K562 (cell line): ENCODE measurements around the gene DDR1. TPM values are rescaled to one million over a fixed set of nuclear protein-coding genes. Genes with fewer than 3 reads are reported as not detected.

Experiments
- ADNP ChIP-seq: fragments of 200-800 bp; sonication (Bioruptor generic); IDR thresholded peaks from 2 replicates; pipeline ENCODE4 v1.6.1; 2016; ENCODE audit warnings: missing genetic modification characterization, missing compliant biosample characterization
- BHLHE40 ChIP-seq: IDR thresholded peaks from 2 replicates; pipeline ENCODE4 v1.6.1; 2011; ENCODE audit warnings: low read length, improper control_type of control experiment
- CBFA2T3 ChIP-seq: fragments of 450-650 bp; IDR thresholded peaks from 2 replicates; pipeline ENCODE4 v1.6.1; 2017
- CREB5 ChIP-seq: fragments of 250-450 bp; sonication (Bioruptor Pico); IDR thresholded peaks from 2 replicates; pipeline ENCODE4 v1.5.0; 2020; ENCODE audit warnings: mild to moderate bottlenecking
- HES1 ChIP-seq: fragments of 450-650 bp; IDR thresholded peaks from 2 replicates; pipeline ENCODE4 v1.6.1; 2016; ENCODE audit warnings: low read depth, mild to moderate bottlenecking, moderate library complexity
- KLF13 ChIP-seq: fragments of 450-650 bp; IDR thresholded peaks from 2 replicates; pipeline ENCODE4 v1.6.1; 2016; ENCODE audit warnings: missing genetic modification characterization, low read depth, mild to moderate bottlenecking, missing compliant biosample characterization, moderate library complexity, borderline replicate concordance
- MCM2 ChIP-seq: fragments of 450-650 bp; IDR thresholded peaks from 2 replicates; pipeline ENCODE4 v1.6.1; 2017; ENCODE audit warnings: low read depth, mild to moderate bottlenecking
- POLR2AphosphoS5 ChIP-seq: IDR thresholded peaks from 2 replicates; pipeline ENCODE4 v1.6.1; 2011; ENCODE audit warnings: mild to moderate bottlenecking, low read depth, low read length, moderate library complexity; ENCODE audit not compliant: control insufficient read depth, insufficient read depth
- RFX7 ChIP-seq: fragments of 250-450 bp; sonication (Bioruptor Pico); IDR thresholded peaks from 2 replicates; pipeline ENCODE4 v1.5.1; 2021; ENCODE audit warnings: mild to moderate bottlenecking
- SMARCA5 ChIP-seq: fragments of 450-650 bp; IDR thresholded peaks from 2 replicates; pipeline ENCODE4 v1.6.1; 2016
- SMC3 ChIP-seq: conservative IDR thresholded peaks from 2 replicates; pipeline ENCODE4 v1.6.1; 2011; ENCODE audit warnings: low read depth, low read length, improper control_type of control experiment; ENCODE audit not compliant: insufficient read depth
- TBL1XR1 ChIP-seq, 2 experiments: IDR thresholded peaks; 2 replicates each; pipeline ENCODE4 v1.6.1; 2012; ENCODE audit warnings: improper control_type of control experiment in 2 of 2, low read length in 2 of 2, mild to moderate bottlenecking in 1 of 2
- ZBTB40 ChIP-seq, 2 experiments: fragments of 450-650 bp in 1 of 2; sonication (generic) in 1 of 2; formaldehyde crosslinking in 1 of 2; IDR thresholded peaks; 2 replicates each; pipeline versions ENCODE4 v1.7.1 to v1.9.0; 2016 to 2022; ENCODE audit warnings: inconsistent platforms in 1 of 2, mild to moderate bottlenecking in 1 of 2, missing genetic modification reagents in 1 of 2
- ZNF431 ChIP-seq: sonication (generic); formaldehyde crosslinking; IDR thresholded peaks from 2 replicates; pipeline ENCODE4 v1.8.0; 2022; ENCODE audit warnings: mild to moderate bottlenecking, missing genetic modification reagents
- ZNF511 ChIP-seq: sonication (generic); formaldehyde crosslinking; IDR thresholded peaks from 2 replicates; pipeline ENCODE4 v1.8.0; 2022; ENCODE audit warnings: mild to moderate bottlenecking, missing genetic modification reagents
- ZNF76 ChIP-seq: fragments of 250-450 bp; sonication (Bioruptor Pico); IDR thresholded peaks from 2 replicates; pipeline ENCODE4 v1.4.0; 2020; ENCODE audit warnings: mild to moderate bottlenecking, moderate library complexity, borderline replicate concordance
- polyA plus RNA-seq, 8 experiments: library from polyadenylated mRNA; depleted of rRNA in 4 of 8; stranded (reverse) in 5 of 8; unstranded in 3 of 8; fragments of >200 nt; fragmentation: Nextera tagmentation in 2 of 8; fragmentation: Illumina TruSeq in 1 of 8; extraction: Ambion mirVana in 2 of 8; extraction: Trizol in 1 of 8; gene quantifications; 2 replicates each; pipeline versions ENCODE4 v1.2.1 to v1.2.3, GENCODE V29; 2011 to 2014; ENCODE audit warnings: inconsistent platforms in 1 of 8, missing spikeins in 1 of 8
- total RNA-seq, 7 experiments: library from RNA; depleted of rRNA in 6 of 7; stranded (reverse); fragments of >200 nt in 6 of 7; fragmentation: Illumina TruSeq in 2 of 7; extraction: Trizol in 2 of 7; gene quantifications; 2 replicates each; pipeline versions ENCODE4 v1.2.1 to v1.2.3, GENCODE V29; 2011 to 2021; ENCODE audit warnings: low replicate concordance in 1 of 7

The DDR1 gene
- total and polyA plus RNA-seq, 9 of the 15 experiments (the other 6 are each of a cell fraction or from before 2014, with no cell fraction given) = 1.4 to 44.6 (median 12.2) TPM

- TF ChIP-seq ADNP (no peak), RFX7 (no peak), SMC3 (0 out of 2 replicates have a peak, but pooled peaks have one; percentile 14), ZNF511 (CRISPR knock-in tag) (no peak), CBFA2T3 (peak; percentile 72), KLF13 (tag) (0 out of 2 replicates have a peak, but pooled peaks have one; percentile 27), SMARCA5 (no peak), HES1 (no peak), ZNF76 (CRISPR knock-in tag) (no peak), POLR2AphosphoS5 (peak; percentile 64; the same call in 1 of the 2 replicates), BHLHE40 (no peak), MCM2 (no peak), ZBTB40 (IDR thresholded peaks at IDR 0.05) (no peak), ZBTB40 (CRISPR knock-in tag; IDR thresholded peaks at IDR 0.05) (no peak), TBL1XR1 (IDR thresholded peaks at IDR 0.05; ENCODE audit: low read length in 2 of 2) (no peak), ZNF431 (CRISPR knock-in tag) (no peak), CREB5 (no peak)
Measured at GRCh38 chr6:30914854-30915590, 30.7 kb downstream of the DDR1 start (continued).
